ENCODE measurements around the gene UBQLN1.

GRCh38 chr9:83633676-83634075 lies 74.1 kb downstream of the UBQLN1 start:
- TF ChIP-seq, protein P1, sequence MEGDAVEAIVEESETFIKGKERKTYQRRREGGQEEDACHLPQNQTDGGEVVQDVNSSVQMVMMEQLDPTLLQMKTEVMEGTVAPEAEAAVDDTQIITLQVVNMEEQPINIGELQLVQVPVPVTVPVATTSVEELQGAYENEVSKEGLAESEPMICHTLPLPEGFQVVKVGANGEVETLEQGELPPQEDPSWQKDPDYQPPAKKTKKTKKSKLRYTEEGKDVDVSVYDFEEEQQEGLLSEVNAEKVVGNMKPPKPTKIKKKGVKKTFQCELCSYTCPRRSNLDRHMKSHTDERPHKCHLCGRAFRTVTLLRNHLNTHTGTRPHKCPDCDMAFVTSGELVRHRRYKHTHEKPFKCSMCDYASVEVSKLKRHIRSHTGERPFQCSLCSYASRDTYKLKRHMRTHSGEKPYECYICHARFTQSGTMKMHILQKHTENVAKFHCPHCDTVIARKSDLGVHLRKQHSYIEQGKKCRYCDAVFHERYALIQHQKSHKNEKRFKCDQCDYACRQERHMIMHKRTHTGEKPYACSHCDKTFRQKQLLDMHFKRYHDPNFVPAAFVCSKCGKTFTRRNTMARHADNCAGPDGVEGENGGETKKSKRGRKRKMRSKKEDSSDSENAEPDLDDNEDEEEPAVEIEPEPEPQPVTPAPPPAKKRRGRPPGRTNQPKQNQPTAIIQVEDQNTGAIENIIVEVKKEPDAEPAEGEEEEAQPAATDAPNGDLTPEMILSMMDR (IDR thresholded peaks at IDR 0.05 in 2 of 3, conservative IDR thresholded peaks at IDR 0.05 in 1 of 3; ENCODE audit: insufficient read depth in 2 of 3, low read depth in 1 of 3, low read length in 3 of 3) = no peak
- TF ChIP-seq NBN (IDR thresholded peaks at IDR 0.05; ENCODE audit: low read depth) (no peak), TBP (optimal IDR thresholded peaks at IDR 0.05; ENCODE audit: low read depth, low read length) (no peak), RERE (CRISPR knock-in tag; IDR thresholded peaks at IDR 0.05; ENCODE audit: borderline replicate concordance) (no peak), SMAD1 (IDR thresholded peaks at IDR 0.05; ENCODE audit: low read depth, low read length, partially characterized antibody) (no peak), TAF1 (IDR thresholded peaks at IDR 0.05; ENCODE audit: control insufficient read depth, extremely low read depth, insufficient read depth, low read length, severe bottlenecking) (no peak), BDP1 (IDR thresholded peaks at IDR 0.05; ENCODE audit: insufficient read depth, insufficient read length) (no peak), CREB1 (IDR thresholded peaks at IDR 0.05) (no peak), CREB1 (CRISPR knock-in tag; IDR thresholded peaks at IDR 0.05) (no peak)

Data from K562 (cell line).